ENCODE results near the gene KCNC4.

The KCNC4 gene

GRCh38 chr1:110161849-110162248 is 48.3 kb upstream of the KCNC4 start:
- no peak for DNase-seq (ENCODE audit: low read depth in 1 of 2, low spot score in 1 of 2)
- TF ChIP-seq REST (IDR thresholded peaks at IDR 0.05; ENCODE audit: insufficient replicate concordance, low read depth) (no peak), POLR2AphosphoS5 (IDR thresholded peaks at IDR 0.05; ENCODE audit: low read depth) (no peak), GABPA (IDR thresholded peaks at IDR 0.05; ENCODE audit: low read depth) (no peak), CTCF (IDR thresholded peaks at IDR 0.05; ENCODE audit: insufficient read depth, low read length) (no peak), SPI1 (IDR thresholded peaks at IDR 0.05; ENCODE audit: borderline replicate concordance, low read depth) (no peak)
- Histone ChIP-seq H3K27me3 (ENCODE audit: insufficient read depth, poor library complexity, severe bottlenecking) (peaks cover 2% of the 10 kb centered on the region), H3K27ac (replicated peaks) (no peak overlapping the region), H3K4me3 (replicated peaks; ENCODE audit: insufficient read depth, low read length) (no peak overlapping the region)

- no peak for DNase-seq (ENCODE audit: low read depth in 1 of 2, low spot score in 1 of 2)
- H3K27me3 ChIP-seq (ENCODE audit: insufficient read depth, poor library complexity, severe bottlenecking) = peaks cover 2% of the 10 kb centered on the region
- H3K27ac ChIP-seq (replicated peaks) = no peak overlapping the region
Measured at GRCh38 chr1:110163591-110163990, 46.5 kb upstream of the KCNC4 start.

More at GRCh38 chr1:110163591-110163990, 46.5 kb upstream of the KCNC4 start:
- TF ChIP-seq SPI1 (IDR thresholded peaks at IDR 0.05; ENCODE audit: borderline replicate concordance, low read depth) (no peak), REST (IDR thresholded peaks at IDR 0.05; ENCODE audit: insufficient replicate concordance, low read depth) (no peak), GABPA (IDR thresholded peaks at IDR 0.05; ENCODE audit: low read depth) (no peak), POLR2AphosphoS5 (IDR thresholded peaks at IDR 0.05; ENCODE audit: low read depth) (no peak), CTCF (IDR thresholded peaks at IDR 0.05; ENCODE audit: insufficient read depth, low read length) (no peak)
- no peak overlapping the region for H3K4me3 ChIP-seq (replicated peaks; ENCODE audit: insufficient read depth, low read length)
